ENCODE measurements around the gene CFLAR.

The CFLAR gene

GRCh38 chr2:201118121-201118960, 2.4 kb downstream of the CFLAR start (continued):
- TF ChIP-seq ZBTB10 (tag by site-specific recombination; IDR thresholded peaks at IDR 0.05) (no peak), ZNF341 (tag by site-specific recombination; IDR thresholded peaks at IDR 0.05; ENCODE audit: low read depth) (peak; percentile 91), SCRT2 (tag by site-specific recombination; IDR thresholded peaks at IDR 0.05) (peak; percentile 99), ZNF658 (tag by site-specific recombination; IDR thresholded peaks at IDR 0.05) (no peak), ZNF214 (tag by site-specific recombination; IDR thresholded peaks at IDR 0.05; ENCODE audit: borderline replicate concordance) (no peak), GFI1B (tag by site-specific recombination; IDR thresholded peaks at IDR 0.05) (no peak), ZNF133 (tag by site-specific recombination; IDR thresholded peaks at IDR 0.05) (no peak), PBX3 (CRISPR knock-in tag; IDR thresholded peaks at IDR 0.05) (no peak), REPIN1 (tag by site-specific recombination; IDR thresholded peaks at IDR 0.05; ENCODE audit: low read depth) (no peak), ZNF768 (tag by site-specific recombination; IDR thresholded peaks at IDR 0.05) (no peak), ZNF776 (tag by site-specific recombination; IDR thresholded peaks at IDR 0.05; ENCODE audit: borderline replicate concordance) (no peak), ZNF654 (tag by site-specific recombination; IDR thresholded peaks at IDR 0.05; ENCODE audit: low read depth) (0 out of 2 replicates have a peak, but pooled peaks have one; percentile 3), ZNF24 (tag by site-specific recombination; IDR thresholded peaks at IDR 0.05) (peak; percentile 46; the same call in 1 of the 2 replicates), AEBP2 (tag by site-specific recombination; IDR thresholded peaks at IDR 0.05; ENCODE audit: borderline replicate concordance) (no peak), ZNF175 (tag by site-specific recombination; IDR thresholded peaks at IDR 0.05) (no peak), ZNF785 (tag by site-specific recombination; IDR thresholded peaks at IDR 0.05) (0 out of 2 replicates have a peak, but pooled peaks have one; percentile 39), RBAK (tag by site-specific recombination; IDR thresholded peaks at IDR 0.05) (no peak), ZNF513 (tag by site-specific recombination; IDR thresholded peaks at IDR 0.05) (no peak), KLF8 (tag by site-specific recombination; IDR thresholded peaks at IDR 0.05) (peak; percentile 54; the same call in 1 of the 2 replicates), ZNF843 (tag by site-specific recombination; IDR thresholded peaks at IDR 0.05) (peak; percentile 74; the same call in 1 of the 2 replicates), ZNF610 (tag by site-specific recombination; IDR thresholded peaks at IDR 0.05; ENCODE audit: borderline replicate concordance) (peak; percentile 72), ZNF2 (tag by site-specific recombination; IDR thresholded peaks at IDR 0.05) (no peak; the same call in 1 of the 2 replicates), ZBTB48 (tag by site-specific recombination; IDR thresholded peaks at IDR 0.05) (0 out of 2 replicates have a peak, but pooled peaks have one; percentile 34), ZNF664 (tag by site-specific recombination; IDR thresholded peaks at IDR 0.05) (no peak), YY2 (tag by site-specific recombination; IDR thresholded peaks at IDR 0.05) (no peak), ZNF48 (tag by site-specific recombination; IDR thresholded peaks at IDR 0.05) (no peak)
- TF ChIP-seq, protein P1, sequence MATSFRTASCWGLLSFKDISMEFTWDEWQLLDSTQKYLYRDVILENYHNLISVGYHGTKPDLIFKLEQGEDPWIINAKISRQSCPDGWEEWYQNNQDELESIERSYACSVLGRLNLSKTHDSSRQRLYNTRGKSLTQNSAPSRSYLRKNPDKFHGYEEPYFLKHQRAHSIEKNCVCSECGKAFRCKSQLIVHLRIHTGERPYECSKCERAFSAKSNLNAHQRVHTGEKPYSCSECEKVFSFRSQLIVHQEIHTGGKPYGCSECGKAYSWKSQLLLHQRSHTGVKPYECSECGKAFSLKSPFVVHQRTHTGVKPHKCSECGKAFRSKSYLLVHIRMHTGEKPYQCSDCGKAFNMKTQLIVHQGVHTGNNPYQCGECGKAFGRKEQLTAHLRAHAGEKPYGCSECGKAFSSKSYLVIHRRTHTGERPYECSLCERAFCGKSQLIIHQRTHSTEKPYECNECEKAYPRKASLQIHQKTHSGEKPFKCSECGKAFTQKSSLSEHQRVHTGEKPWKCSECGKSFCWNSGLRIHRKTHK (tag by site-specific recombination; IDR thresholded peaks at IDR 0.05): no peak
- TF ChIP-seq, protein P2, sequence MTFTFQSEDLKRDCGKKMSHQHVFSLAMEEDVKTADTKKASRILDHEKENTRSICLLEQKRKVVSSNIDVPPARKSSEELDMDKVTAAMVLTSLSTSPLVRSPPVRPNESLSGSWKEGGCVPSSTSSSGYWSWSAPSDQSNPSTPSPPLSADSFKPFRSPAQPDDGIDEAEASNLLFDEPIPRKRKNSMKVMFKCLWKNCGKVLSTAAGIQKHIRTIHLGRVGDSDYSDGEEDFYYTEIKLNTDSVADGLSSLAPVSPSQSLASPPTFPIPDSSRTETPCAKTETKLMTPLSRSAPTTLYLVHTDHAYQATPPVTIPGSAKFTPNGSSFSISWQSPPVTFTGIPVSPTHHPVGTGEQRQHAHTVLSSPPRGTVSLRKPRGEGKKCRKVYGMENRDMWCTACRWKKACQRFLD (tag by site-specific recombination; IDR thresholded peaks at IDR 0.05): no peak
- TF ChIP-seq, protein P3, sequence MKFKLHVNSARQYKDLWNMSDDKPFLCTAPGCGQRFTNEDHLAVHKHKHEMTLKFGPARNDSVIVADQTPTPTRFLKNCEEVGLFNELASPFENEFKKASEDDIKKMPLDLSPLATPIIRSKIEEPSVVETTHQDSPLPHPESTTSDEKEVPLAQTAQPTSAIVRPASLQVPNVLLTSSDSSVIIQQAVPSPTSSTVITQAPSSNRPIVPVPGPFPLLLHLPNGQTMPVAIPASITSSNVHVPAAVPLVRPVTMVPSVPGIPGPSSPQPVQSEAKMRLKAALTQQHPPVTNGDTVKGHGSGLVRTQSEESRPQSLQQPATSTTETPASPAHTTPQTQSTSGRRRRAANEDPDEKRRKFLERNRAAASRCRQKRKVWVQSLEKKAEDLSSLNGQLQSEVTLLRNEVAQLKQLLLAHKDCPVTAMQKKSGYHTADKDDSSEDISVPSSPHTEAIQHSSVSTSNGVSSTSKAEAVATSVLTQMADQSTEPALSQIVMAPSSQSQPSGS (tag by site-specific recombination; IDR thresholded peaks at IDR 0.05; ENCODE audit: low read depth): no peak

Measured in HEK293 (cell line).